Measurements from ENCODE around the gene SLC39A12.

Gene SLC39A12

GRCh38 chr10:17965649-17966235, 14.0 kb downstream of the SLC39A12 start:
- DNase-seq, result no peak

GRCh38 chr10:17974505-17974904, 22.8 kb downstream of the SLC39A12 start:
- DNase-seq, result no peak

- no peak for DNase-seq
These were observed 29.3 kb downstream of the SLC39A12 start for GRCh38 chr10:17980846-17981565.

- DNase-seq, result no peak
These were observed 30.2 kb downstream of the SLC39A12 start for GRCh38 chr10:17981766-17982380.

GRCh38 chr10:17984056-17984455, 32.3 kb downstream of the SLC39A12 start:
- no peak for DNase-seq

GRCh38 chr10:17984563-17984962, 32.8 kb downstream of the SLC39A12 start:
- no peak for DNase-seq

- no peak for DNase-seq
These were observed 38.4 kb downstream of the SLC39A12 start for GRCh38 chr10:17989908-17990767.

- no peak for DNase-seq
These were observed 40.5 kb downstream of the SLC39A12 start for GRCh38 chr10:17992266-17992665.

- no peak for DNase-seq
These were observed 41.6 kb downstream of the SLC39A12 start for GRCh38 chr10:17993361-17993760.

GRCh38 chr10:18000601-18001000, 48.9 kb downstream of the SLC39A12 start:
- DNase-seq, result no peak

GRCh38 chr10:18005445-18005780, 53.7 kb downstream of the SLC39A12 start:
- DNase-seq, result no peak

- no peak for DNase-seq
These were observed 54.2 kb downstream of the SLC39A12 start for GRCh38 chr10:18005781-18006456.

- DNase-seq, result no peak
These were observed 57.3 kb downstream of the SLC39A12 start for GRCh38 chr10:18008986-18009385.

GRCh38 chr10:18010050-18010449, 58.3 kb downstream of the SLC39A12 start:
- DNase-seq, result no peak

- no peak for DNase-seq
These were observed 68.8 kb downstream of the SLC39A12 start for GRCh38 chr10:18020523-18020922.

GRCh38 chr10:18021725-18022480, 70.2 kb downstream of the SLC39A12 start:
- no peak for DNase-seq

GRCh38 chr10:18043148-18044006, 91.7 kb downstream of the SLC39A12 start:
- DNase-seq, result no peak

- no peak for DNase-seq
These were observed 93.4 kb downstream of the SLC39A12 start for GRCh38 chr10:18044976-18045720.

GRCh38 chr10:18056583-18056982, 104.9 kb downstream of the SLC39A12 start:
- DNase-seq, result no peak

GRCh38 chr10:18059826-18060559, 108.3 kb downstream of the SLC39A12 start:
- no peak for DNase-seq
